Muscle layer of colon (tissue), 2 donors: ENCODE data around the gene CERT1.

ENCODE experiments used
- H3K27ac ChIP-seq: one replicate; pipeline ENCODE4 v1.7.0; 2013; ENCODE audit warnings: low read depth, mild to moderate bottlenecking, low read length, moderate library complexity
- H3K27me3 ChIP-seq, 2 donors: one replicate each; pipeline ENCODE4 v1.7.0; 2013; ENCODE audit warnings: low read length in 2 of 2, mild to moderate bottlenecking in 2 of 2; ENCODE audit not compliant: insufficient read depth in 2 of 2, control insufficient read depth in 1 of 2
- H3K36me3 ChIP-seq: one replicate; pipeline ENCODE4 v1.7.0; 2013; ENCODE audit warnings: mild to moderate bottlenecking, low read length; ENCODE audit not compliant: insufficient read depth
- H3K4me1 ChIP-seq: one replicate; pipeline ENCODE4 v1.7.0; 2013; ENCODE audit warnings: mild to moderate bottlenecking, low read length; ENCODE audit not compliant: insufficient read depth
- H3K4me3 ChIP-seq, 2 donors: one replicate each; pipeline ENCODE4 v1.7.0; 2013; ENCODE audit warnings: low read length in 2 of 2, low read depth in 1 of 2, mild to moderate bottlenecking in 1 of 2, moderate library complexity in 1 of 2
- H3K9ac ChIP-seq: one replicate; pipeline ENCODE4 v1.7.0; 2013; ENCODE audit warnings: low read length
- H3K9me3 ChIP-seq: one replicate; pipeline ENCODE4 v1.7.0; 2013; ENCODE audit warnings: mild to moderate bottlenecking, low read length
- donor health status: abdominal sarcoma.
- donor health status: Adenocarcinoma of cecum.

The CERT1 gene

DNA sequence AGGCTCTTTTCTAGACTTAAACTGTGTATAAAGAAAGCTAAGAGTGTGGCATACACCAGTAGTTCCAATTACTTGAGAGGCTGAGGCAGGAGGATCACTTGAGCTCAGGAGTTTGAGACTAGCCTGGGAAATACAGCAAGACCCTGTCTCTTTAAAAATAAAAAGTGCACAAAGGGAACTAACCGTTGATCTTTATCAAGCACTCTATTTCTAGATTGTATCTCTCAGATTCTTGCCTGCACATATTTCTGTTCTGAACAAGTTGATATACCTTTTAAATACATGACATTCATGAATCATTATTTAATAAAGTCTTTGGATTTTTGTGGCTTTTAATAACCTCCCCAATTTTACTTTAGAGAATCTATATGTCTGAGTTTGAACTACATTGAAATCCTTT, 127.2 kb downstream of the CERT1 start:
- Histone ChIP-seq H3K9me3 (no peaks in the 10 kb centered on the region), H3K4me3 (no peak overlapping the region), H3K9ac (no peak overlapping the region), H3K27me3 (no peaks in the 10 kb centered on the region), H3K36me3 (peaks cover 34% of the 10 kb centered on the region), H3K4me1 (no peaks in the 10 kb centered on the region), H3K27ac (no peak overlapping the region)

DNA sequence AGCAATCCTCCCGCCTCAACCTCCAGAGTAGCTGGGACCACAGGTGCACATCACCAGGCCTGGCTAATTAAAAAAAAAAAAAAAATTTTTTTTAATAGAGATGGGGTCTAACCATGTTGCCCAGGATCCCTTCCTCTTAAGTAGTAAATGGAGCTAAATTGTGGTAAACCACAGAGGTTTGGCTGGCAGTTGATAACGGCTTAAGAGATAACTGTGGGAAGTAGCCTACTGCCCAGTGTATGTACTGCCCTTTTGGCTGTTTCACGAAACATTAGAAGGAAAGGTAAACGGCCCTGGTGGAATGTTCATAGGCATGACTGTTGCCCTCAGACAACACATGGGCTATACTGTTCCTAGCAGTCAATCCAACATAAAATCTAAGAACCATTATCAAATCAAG, 130.0 kb downstream of the CERT1 start:
- Histone ChIP-seq H3K27me3 (no peaks in the 10 kb centered on the region), H3K27ac (no peak overlapping the region), H3K9me3 (no peaks in the 10 kb centered on the region), H3K9ac (no peak overlapping the region), H3K36me3 (peaks cover 39% of the 10 kb centered on the region), H3K4me3 (no peak overlapping the region), H3K4me1 (no peaks in the 10 kb centered on the region)

DNA sequence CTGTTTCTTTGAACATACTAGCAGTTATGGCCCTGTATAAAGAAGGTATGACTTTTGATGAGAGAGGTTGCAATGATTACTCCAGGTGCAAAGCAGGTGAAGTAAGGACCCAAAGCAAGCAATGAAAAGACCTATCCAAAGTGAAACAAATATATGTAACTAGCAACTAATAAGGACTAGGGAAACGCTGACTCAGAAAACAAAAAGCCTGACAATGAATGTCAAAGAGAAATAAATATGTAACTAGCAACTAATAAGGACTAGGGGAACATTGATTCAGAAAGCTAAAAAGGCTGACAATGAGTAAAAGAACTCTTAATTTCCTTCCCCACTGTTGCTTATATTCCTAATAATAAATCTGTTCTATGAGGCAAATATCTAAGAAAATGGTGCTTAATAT, 131.3 kb downstream of the CERT1 start:
- H3K36me3 ChIP-seq, result peaks cover 37% of the 10 kb centered on the region
- H3K4me3 ChIP-seq, result no peak overlapping the region
- no peaks in the 10 kb centered on the region for H3K4me1 ChIP-seq
- no peaks in the 10 kb centered on the region for H3K9me3 ChIP-seq
- H3K9ac ChIP-seq, result no peak overlapping the region
- no peaks in the 10 kb centered on the region for H3K27me3 ChIP-seq
- H3K27ac ChIP-seq, result no peak overlapping the region

DNA sequence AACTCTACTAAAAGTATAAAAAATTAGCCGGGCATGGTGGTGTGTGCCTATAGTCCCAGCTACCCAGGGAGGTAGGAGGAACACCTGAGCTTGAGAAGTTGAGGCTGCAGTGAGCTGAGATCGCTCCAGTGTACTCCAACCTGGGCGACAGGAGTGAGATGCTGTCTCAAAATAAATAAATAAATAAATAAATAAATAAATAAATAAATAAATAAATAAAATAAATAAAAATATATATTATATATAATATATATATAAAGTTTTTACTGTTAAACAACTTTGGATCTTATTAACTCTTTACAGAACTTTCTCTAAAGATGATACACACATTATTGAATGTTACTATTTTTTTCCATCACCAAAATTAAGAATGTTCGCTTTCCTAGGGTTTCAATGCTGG, 136.0 kb downstream of the CERT1 start:
- Histone ChIP-seq H3K27me3 (no peaks in the 10 kb centered on the region), H3K36me3 (peaks cover 22% of the 10 kb centered on the region), H3K27ac (no peak overlapping the region), H3K4me1 (no peaks in the 10 kb centered on the region), H3K9ac (no peak overlapping the region), H3K9me3 (no peaks in the 10 kb centered on the region), H3K4me3 (no peak overlapping the region)

DNA sequence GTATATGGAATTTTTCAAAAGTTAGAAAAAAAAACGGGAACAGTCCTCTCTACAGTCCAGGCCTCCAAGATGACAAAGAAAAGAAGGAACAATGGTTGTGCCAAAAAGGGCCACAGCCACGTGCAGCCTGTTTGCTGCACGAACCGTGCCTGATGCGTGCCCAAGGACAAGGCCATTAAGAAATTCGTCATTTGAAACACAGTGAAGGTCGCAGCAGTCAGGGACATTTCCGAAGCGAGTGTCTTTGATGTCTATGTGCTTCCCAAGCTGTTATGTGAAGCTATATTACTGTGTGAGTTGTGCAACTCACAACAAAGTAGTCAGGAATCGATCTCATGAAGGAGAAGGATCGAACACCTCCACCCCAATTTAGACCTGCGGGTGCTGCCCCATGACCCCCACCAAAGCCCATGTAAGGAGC, 137.0 kb downstream of the CERT1 start:
- H3K4me3 ChIP-seq, result no peak overlapping the region
- H3K36me3 ChIP-seq, result peaks cover 16% of the 10 kb centered on the region
- H3K27ac ChIP-seq, result no peak overlapping the region
- no peaks in the 10 kb centered on the region for H3K27me3 ChIP-seq
- H3K9ac ChIP-seq, result no peak overlapping the region
- H3K4me1 ChIP-seq, result no peaks in the 10 kb centered on the region
- no peaks in the 10 kb centered on the region for H3K9me3 ChIP-seq

DNA sequence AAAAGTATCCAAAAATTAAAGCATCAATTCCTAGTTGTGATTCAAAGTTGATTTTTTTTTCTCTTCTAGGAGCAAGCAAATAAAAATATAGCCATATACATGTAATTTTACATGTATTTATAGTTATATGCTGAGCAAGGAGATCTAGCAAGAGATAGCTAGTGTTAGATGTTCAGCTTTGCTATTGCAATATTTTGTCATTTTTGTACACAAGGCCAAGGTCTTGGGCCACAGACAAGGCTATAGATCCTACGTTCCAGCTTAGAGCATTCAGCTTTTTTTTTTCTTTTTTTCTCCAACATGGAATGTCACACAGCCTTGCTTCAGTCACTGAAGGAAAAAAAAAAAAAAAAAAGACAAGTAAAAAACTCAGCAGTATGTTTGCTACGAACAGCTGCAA, 137.6 kb downstream of the CERT1 start:
- H3K4me1 ChIP-seq, result no peaks in the 10 kb centered on the region
- H3K4me3 ChIP-seq, result no peak overlapping the region
- no peak overlapping the region for H3K27ac ChIP-seq
- no peaks in the 10 kb centered on the region for H3K27me3 ChIP-seq
- H3K36me3 ChIP-seq, result peaks cover 14% of the 10 kb centered on the region
- H3K9ac ChIP-seq, result no peak overlapping the region
- no peaks in the 10 kb centered on the region for H3K9me3 ChIP-seq

DNA sequence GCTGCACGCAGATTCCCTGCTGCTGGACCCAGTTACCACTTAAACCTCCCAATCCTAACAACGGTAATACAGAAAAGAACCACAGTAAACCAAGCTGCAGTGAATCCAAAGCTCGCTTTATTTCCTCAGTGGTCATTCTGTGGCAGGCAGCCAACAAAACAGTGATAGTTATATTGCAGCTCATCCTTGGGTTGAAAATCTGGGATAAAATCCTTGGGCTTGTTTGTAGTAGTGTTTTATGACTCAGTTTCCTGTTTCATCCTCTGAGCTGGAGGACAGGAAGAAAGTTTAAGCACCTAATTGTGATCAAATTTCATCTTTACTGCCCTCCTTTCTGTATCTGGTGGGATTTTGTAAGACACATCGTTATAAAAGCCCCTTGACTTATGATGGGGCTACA, 143.0 kb downstream of the CERT1 start:
- Histone ChIP-seq H3K27ac (no peak overlapping the region), H3K36me3 (no peaks in the 10 kb centered on the region), H3K9ac (no peak overlapping the region), H3K4me3 (no peak overlapping the region), H3K9me3 (no peaks in the 10 kb centered on the region), H3K4me1 (peaks cover 3% of the 10 kb centered on the region), H3K27me3 (no peaks in the 10 kb centered on the region)

DNA sequence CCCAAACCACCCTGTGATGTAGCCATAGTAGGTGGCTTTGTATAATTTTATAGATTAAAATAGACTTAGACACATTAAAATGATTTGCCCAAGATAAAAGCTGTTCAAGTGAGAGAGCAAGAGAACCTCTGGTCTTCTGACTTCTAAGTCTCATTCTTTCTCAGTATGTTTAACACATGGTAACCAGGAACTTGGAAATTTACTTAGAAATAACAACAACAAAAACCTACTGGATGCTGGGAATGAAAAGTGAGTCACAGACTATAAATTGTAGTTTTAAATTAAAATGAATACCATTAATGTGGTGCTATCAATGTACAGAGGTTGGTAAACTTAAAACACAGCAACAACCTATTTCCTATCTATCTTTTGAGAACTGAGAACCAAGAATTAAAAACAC, 144.0 kb downstream of the CERT1 start:
- Histone ChIP-seq H3K27me3 (no peaks in the 10 kb centered on the region), H3K4me1 (peaks cover 7% of the 10 kb centered on the region), H3K27ac (no peak overlapping the region), H3K4me3 (no peak overlapping the region), H3K9ac (no peak overlapping the region), H3K9me3 (no peaks in the 10 kb centered on the region), H3K36me3 (no peaks in the 10 kb centered on the region)

DNA sequence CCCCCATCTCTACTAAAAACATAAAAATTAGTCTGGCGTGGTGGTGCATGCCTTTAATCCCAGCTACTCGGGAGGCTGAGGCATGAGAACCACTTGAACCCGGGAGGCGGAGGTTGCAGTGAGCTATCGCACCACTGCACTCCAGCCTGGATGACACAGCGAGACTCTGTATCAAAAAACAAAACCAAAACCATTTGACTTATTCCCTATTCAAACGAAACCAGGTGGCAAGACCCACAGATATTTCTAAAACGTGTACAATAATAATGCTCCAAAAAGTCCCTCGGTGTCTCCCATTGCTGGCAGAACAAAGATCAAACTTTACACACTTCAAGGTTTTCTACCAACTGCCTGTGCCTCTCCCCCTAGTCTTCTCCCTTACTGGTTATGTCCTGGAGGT, 144.6 kb downstream of the CERT1 start:
- H3K9me3 ChIP-seq, result no peaks in the 10 kb centered on the region
- no peak overlapping the region for H3K27ac ChIP-seq
- H3K4me3 ChIP-seq, result no peak overlapping the region
- peaks cover 7% of the 10 kb centered on the region for H3K4me1 ChIP-seq
- no peak overlapping the region for H3K9ac ChIP-seq
- no peaks in the 10 kb centered on the region for H3K27me3 ChIP-seq
- no peaks in the 10 kb centered on the region for H3K36me3 ChIP-seq

DNA sequence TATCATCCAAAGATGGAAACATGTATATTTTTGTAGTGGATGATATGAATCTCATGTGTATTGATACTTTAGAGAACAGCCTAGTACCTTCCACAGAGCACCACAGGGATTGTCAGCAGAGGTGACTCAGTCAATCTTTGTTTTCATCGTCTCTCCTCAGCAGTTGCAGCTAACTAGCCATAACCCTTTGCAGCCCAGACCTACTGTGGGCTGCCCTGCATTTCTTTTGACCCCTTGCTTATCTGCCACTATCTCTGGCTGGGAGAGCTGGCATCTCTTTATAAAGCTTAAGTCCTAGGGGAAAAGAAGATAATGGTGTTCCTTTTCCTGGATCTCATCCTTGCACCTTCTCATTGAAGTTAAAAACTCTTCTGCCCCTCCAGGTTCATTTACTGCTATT, 145.7 kb downstream of the CERT1 start:
- no peaks in the 10 kb centered on the region for H3K36me3 ChIP-seq
- no peaks in the 10 kb centered on the region for H3K9me3 ChIP-seq
- no peak overlapping the region for H3K27ac ChIP-seq
- no peak overlapping the region for H3K9ac ChIP-seq
- H3K4me1 ChIP-seq, result peaks cover 7% of the 10 kb centered on the region
- no peak overlapping the region for H3K4me3 ChIP-seq
- no peaks in the 10 kb centered on the region for H3K27me3 ChIP-seq

DNA sequence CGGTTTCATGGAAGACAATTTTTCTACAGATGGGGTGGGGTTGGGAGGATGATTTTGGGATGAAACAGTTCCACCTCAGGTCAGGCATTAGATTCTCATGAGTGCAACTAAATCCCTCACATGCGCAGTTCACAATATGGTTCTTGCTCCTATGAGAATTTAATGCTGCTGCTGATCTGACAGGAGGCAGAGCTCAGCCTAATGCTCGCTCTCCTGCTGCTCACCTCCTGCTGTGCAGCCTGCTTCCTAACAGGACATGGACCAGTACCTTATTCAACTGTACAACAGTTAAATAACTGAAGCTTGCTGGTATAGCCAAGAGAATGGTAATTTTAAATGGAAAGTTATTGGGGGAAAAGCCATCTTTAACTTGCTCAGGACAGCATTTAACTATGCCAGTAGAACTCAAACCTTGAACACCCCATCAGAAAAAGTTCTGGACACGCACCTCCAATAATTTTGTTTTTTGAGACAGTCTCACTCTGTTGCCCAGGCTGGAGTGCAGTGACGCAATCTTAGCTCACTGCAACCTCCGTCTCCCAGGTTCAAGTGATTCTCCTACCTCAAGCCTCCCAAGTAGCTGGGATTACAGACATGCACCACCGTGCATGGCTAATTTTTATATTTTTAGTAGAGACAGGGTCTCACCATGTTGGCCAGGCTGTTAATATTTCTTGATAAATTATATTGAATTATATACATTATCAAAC, 146.7 kb downstream of the CERT1 start:
- Histone ChIP-seq H3K9ac (no peak overlapping the region), H3K27ac (no peak overlapping the region), H3K27me3 (no peaks in the 10 kb centered on the region), H3K4me3 (no peak overlapping the region), H3K4me1 (peaks cover 7% of the 10 kb centered on the region), H3K9me3 (no peaks in the 10 kb centered on the region), H3K36me3 (peaks cover 3% of the 10 kb centered on the region)

DNA sequence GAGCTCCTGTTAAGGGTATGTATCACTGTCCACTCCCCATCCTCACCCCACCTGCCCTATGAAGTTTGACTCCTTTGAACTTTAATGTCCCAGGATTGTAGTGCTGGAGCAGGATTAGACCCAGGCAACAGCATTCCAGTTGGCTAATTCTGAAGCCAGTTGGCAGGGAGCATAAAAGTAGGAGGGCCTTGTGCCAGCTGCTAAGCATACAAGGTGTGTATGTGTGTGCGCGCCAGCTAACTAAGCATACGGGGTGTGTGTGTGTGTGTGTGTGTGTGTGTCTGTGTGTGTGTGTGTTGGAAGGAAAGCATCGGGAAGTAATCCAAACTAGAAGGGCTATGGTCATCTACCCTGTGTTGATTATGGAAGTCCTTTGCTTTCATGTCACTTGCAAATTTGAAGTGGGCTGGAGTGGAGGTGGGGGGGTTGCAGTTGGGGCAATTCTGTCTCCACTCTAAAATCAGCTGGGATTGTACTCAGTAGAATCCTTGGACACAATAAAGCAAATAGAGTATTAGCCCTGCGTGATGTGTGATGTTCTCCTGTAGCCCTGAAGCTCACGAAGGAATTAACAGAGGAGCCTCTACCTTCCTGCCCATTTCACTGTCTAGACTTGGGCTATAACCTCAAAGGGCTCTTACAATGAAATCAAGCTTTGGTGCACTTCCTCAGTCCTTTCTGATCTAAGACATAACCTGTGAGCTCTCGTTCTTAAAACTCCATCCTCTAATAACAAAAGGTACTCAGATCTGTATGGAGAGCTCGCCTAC, 147.5 kb downstream of the CERT1 start:
- Histone ChIP-seq H3K4me1 (peaks cover 7% of the 10 kb centered on the region), H3K27ac (no peak overlapping the region), H3K36me3 (peaks cover 11% of the 10 kb centered on the region), H3K27me3 (no peaks in the 10 kb centered on the region), H3K9me3 (no peaks in the 10 kb centered on the region), H3K9ac (no peak overlapping the region), H3K4me3 (no peak overlapping the region)
